NCI-H2107 treated with DMSO at 0.1 percent for 48 hours (cell line): ENCODE data around the gene ZNRF1.
"Not testable (repeated sequence)": the region's sequence is repeated elsewhere in the genome, so short reads cannot be mapped to it uniquely, and the experiment has no call there.

Source experiments
- DNase-seq: peaks from one replicate; lab custom pipeline; 2025; ENCODE audit not compliant: unreplicated experiment; lab: John Stamatoyannopoulos, UW

The ZNRF1 gene

GRCh38 chr16:75000481-75001081 is 1.8 kb downstream of the ZNRF1 start:
- peak; percentile 6 for DNase-seq

GRCh38 chr16:75002474-75002873 is 3.6 kb downstream of the ZNRF1 start:
- no peak for DNase-seq

GRCh38 chr16:75003931-75004330 is 5.1 kb downstream of the ZNRF1 start:
- DNase-seq: no peak

GRCh38 chr16:75004460-75004859 is 5.6 kb downstream of the ZNRF1 start:
- DNase-seq: no peak

- no peak for DNase-seq
Measured at GRCh38 chr16:75005697-75006096, 6.9 kb downstream of the ZNRF1 start.

- DNase-seq: no peak
Measured at GRCh38 chr16:75007443-75007842, 8.6 kb downstream of the ZNRF1 start.

- DNase-seq: no peak
Measured at GRCh38 chr16:75010427-75010826, 11.6 kb downstream of the ZNRF1 start.

GRCh38 chr16:75011634-75012307 is 12.9 kb downstream of the ZNRF1 start:
- DNase-seq: no peak

GRCh38 chr16:75012380-75013081 is 13.7 kb downstream of the ZNRF1 start:
- DNase-seq: no peak

GRCh38 chr16:75013123-75013522 is 14.3 kb downstream of the ZNRF1 start:
- not testable (repeated sequence) for DNase-seq

- no peak for DNase-seq
Measured at GRCh38 chr16:75014318-75014717, 15.5 kb downstream of the ZNRF1 start.

GRCh38 chr16:75016451-75017081 is 17.7 kb downstream of the ZNRF1 start:
- not testable (repeated sequence) for DNase-seq

- no peak for DNase-seq
Measured at GRCh38 chr16:75017670-75018525, 19.1 kb downstream of the ZNRF1 start.

GRCh38 chr16:75019007-75019406 is 20.2 kb downstream of the ZNRF1 start:
- DNase-seq: no peak

GRCh38 chr16:75019586-75019985 is 20.8 kb downstream of the ZNRF1 start:
- DNase-seq: no peak

GRCh38 chr16:75021410-75021809 is 22.6 kb downstream of the ZNRF1 start:
- DNase-seq: no peak

- DNase-seq: no peak
Measured at GRCh38 chr16:75022567-75022966, 23.7 kb downstream of the ZNRF1 start.

GRCh38 chr16:75023009-75023408 is 24.2 kb downstream of the ZNRF1 start:
- no peak for DNase-seq

GRCh38 chr16:75024182-75024581 is 25.4 kb downstream of the ZNRF1 start:
- DNase-seq: no peak

- no peak for DNase-seq
Measured at GRCh38 chr16:75024594-75024993, 25.8 kb downstream of the ZNRF1 start.

- DNase-seq: no peak
Measured at GRCh38 chr16:75025761-75026160, 26.9 kb downstream of the ZNRF1 start.
